Measurements from ENCODE around the gene GTF3C4. TPM values are rescaled to one million over a fixed set of nuclear protein-coding genes. Genes with fewer than 3 reads are reported as not detected.

The GTF3C4 gene
- total and polyA plus RNA-seq, 2 of the 8 experiments (the other 6 are each of a cell fraction or from before 2014, with no cell fraction given): 6.8 to 39.2 TPM

DNA sequence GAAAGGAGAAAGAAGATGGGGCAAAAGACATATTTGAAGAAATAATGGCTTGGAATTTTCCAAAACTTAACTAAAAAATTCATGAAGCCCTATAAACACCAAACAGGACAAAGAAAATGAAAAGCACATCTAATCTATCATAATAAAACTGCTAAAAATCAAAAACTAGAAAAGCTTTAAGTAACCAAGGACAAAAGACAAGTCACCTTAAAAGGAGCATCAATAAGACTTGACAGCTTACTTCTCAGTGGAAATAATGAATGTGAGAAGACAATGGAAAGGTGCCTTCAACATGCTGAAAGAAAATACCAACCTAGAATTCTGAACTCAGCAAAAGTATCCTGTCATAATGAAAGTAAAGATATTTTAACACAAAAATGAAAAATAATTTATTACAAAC, 27.0 kb downstream of the GTF3C4 start:
- H2BK20ac ChIP-seq (ENCODE audit: low read length): no peak overlapping the region
- peaks cover 4 to 30% of the 10 kb centered on the region in 2 experiments for H3K9me3 ChIP-seq (ENCODE audit: insufficient read depth in 2 of 2, low read depth in 1 of 2, low read length in 1 of 2)
- CTCF ChIA-PET (ENCODE audit: partially characterized antibody): interaction anchor here (1.4 kb wide), 1 partner anchor 102 kb away, joined by 7 read pairs; no protein-coding TSS in a partner anchor
- H4K5ac ChIP-seq (ENCODE audit: insufficient read length, low read depth, low read length): no peak overlapping the region
- no peak overlapping the region for H4K8ac ChIP-seq (ENCODE audit: extremely low read depth, insufficient read depth, low read length)
- H3K23me2 ChIP-seq (ENCODE audit: low read depth, low read length): no peaks in the 10 kb centered on the region
- H2BK12ac ChIP-seq (ENCODE audit: low read depth, low read length): no peak overlapping the region
- H3K4me2 ChIP-seq (ENCODE audit: insufficient read depth in 1 of 2, low read depth in 2 of 2, low read length in 2 of 2): no peak overlapping the region
- H3K23ac ChIP-seq (ENCODE audit: insufficient read length): no peak overlapping the region
- H3K56ac ChIP-seq (replicated peaks; ENCODE audit: insufficient read length, low read depth, low read length): no peak overlapping the region
- POLR2A ChIA-PET (ENCODE audit: partially characterized antibody): no interaction called here
- H2BK120ac ChIP-seq (replicated peaks; ENCODE audit: low read depth, low read length): no peak overlapping the region
- no peak overlapping the region for H2AK5ac ChIP-seq (ENCODE audit: low read depth, low read length)
- H3K79me2 ChIP-seq (ENCODE audit: control insufficient read depth in 1 of 2, insufficient read depth in 2 of 2, low read length in 2 of 2): no peaks in the 10 kb centered on the region
- no peak overlapping the region for H2AFZ ChIP-seq (ENCODE audit: low read length)
- no peak for DNase-seq (ENCODE audit: low read depth in 1 of 2, low spot score in 2 of 2)
- no peaks in the 10 kb centered on the region for H4K20me1 ChIP-seq (replicated peaks in 1 of 2; ENCODE audit: control insufficient read depth in 1 of 2, insufficient read depth in 2 of 2, low read length in 2 of 2)
- H3K4me3 ChIP-seq (ENCODE audit: extremely low read depth in 1 of 4, insufficient read depth in 2 of 4, low read depth in 3 of 4, low read length in 4 of 4): no peak overlapping the region
- H2BK5ac ChIP-seq (ENCODE audit: low read depth, low read length): no peak overlapping the region
- no peak overlapping the region for H3K4ac ChIP-seq (replicated peaks; ENCODE audit: insufficient read length, low read depth, low read length)
- no peak overlapping the region for H2BK15ac ChIP-seq (ENCODE audit: low read length)
- H3K27ac ChIP-seq (ENCODE audit: low read depth, low read length): no peak overlapping the region
- H3K36me3 ChIP-seq (ENCODE audit: control insufficient read depth in 2 of 4, insufficient read depth in 4 of 4, low read length in 3 of 4): no peaks in the 10 kb centered on the region
- H3K79me1 ChIP-seq (ENCODE audit: low read depth, low read length): no peaks in the 10 kb centered on the region
- H3K27me3 ChIP-seq (replicated peaks in 1 of 4; ENCODE audit: control insufficient read depth in 3 of 4, extremely low read depth in 1 of 4, insufficient read depth in 3 of 4, low read length in 3 of 4): no peaks in the 10 kb centered on the region
- H3K9ac ChIP-seq (replicated peaks in 1 of 4; ENCODE audit: extremely low read depth in 1 of 4, low read depth in 3 of 4, low read length in 3 of 4): no peak overlapping the region
- no peak overlapping the region for H4K91ac ChIP-seq (replicated peaks; ENCODE audit: insufficient read length, low read length)
- FAIRE-seq: no peak
- H3K18ac ChIP-seq (ENCODE audit: extremely low read depth, low read length): no peak overlapping the region
- H3K14ac ChIP-seq (ENCODE audit: insufficient read length): no peak overlapping the region
- H3K4me1 ChIP-seq (replicated peaks in 1 of 4; ENCODE audit: control insufficient read depth in 3 of 4, insufficient read depth in 4 of 4, low read length in 3 of 4): no peaks in the 10 kb centered on the region
- TF ChIP-seq CHD1 (IDR thresholded peaks at IDR 0.05; ENCODE audit: low read depth, low read length) (no peak), EP300 (IDR thresholded peaks at IDR 0.05; ENCODE audit: borderline replicate concordance in 1 of 2, low read depth in 2 of 2, low read length in 2 of 2) (no peak), KDM4A (IDR thresholded peaks at IDR 0.05; ENCODE audit: low read depth, low read length, severe bottlenecking) (no peak), SP4 (IDR thresholded peaks at IDR 0.05; ENCODE audit: low read length) (no peak), SP1 (IDR thresholded peaks at IDR 0.05; ENCODE audit: low read depth, low read length) (no peak), BCL11A (IDR thresholded peaks at IDR 0.05; ENCODE audit: low read depth in 2 of 2, low read length in 2 of 2) (no peak), EZH2 (IDR thresholded peaks at IDR 0.05; ENCODE audit: low read depth, low read length, severe bottlenecking) (no peak), CBX8 (IDR thresholded peaks at IDR 0.05; ENCODE audit: borderline replicate concordance, low read depth, low read length) (no peak), RAD21 (IDR thresholded peaks at IDR 0.05 in 1 of 2, conservative IDR thresholded peaks at IDR 0.05 in 1 of 2; ENCODE audit: low read depth in 2 of 2, low read length in 2 of 2) (no peak), CTBP2 (IDR thresholded peaks at IDR 0.05; ENCODE audit: borderline replicate concordance, insufficient read depth, insufficient read length, low read length) (no peak), JUND (IDR thresholded peaks at IDR 0.05; ENCODE audit: low read length) (no peak), ZNF274 (IDR thresholded peaks at IDR 0.05; ENCODE audit: borderline replicate concordance, extremely low read depth, low read length) (no peak), CHD2 (IDR thresholded peaks at IDR 0.05; ENCODE audit: low read length) (no peak), JUN (IDR thresholded peaks at IDR 0.05; ENCODE audit: low read depth, low read length) (no peak), BRCA1 (IDR thresholded peaks at IDR 0.05; ENCODE audit: low read depth, low read length) (no peak), SIRT6 (IDR thresholded peaks at IDR 0.05; ENCODE audit: low read length) (no peak)

Data from H1 (cell line).